Keratinocyte (primary cell): ENCODE data around the gene FAP.

Source experiments
- EZH2 ChIP-seq: IDR thresholded peaks from one replicate; pipeline ENCODE4 v1.6.1; 2012; ENCODE audit warnings: inconsistent platforms, mild to moderate bottlenecking, low read length, moderate library complexity
- TF ChIP-seq, protein P1 (sequence below), 3 experiments: IDR thresholded peaks in 1 of 3; conservative IDR thresholded peaks in 1 of 3; optimal IDR thresholded peaks in 1 of 3; 2 replicates in 2 of 3; 3 replicates in 1 of 3; pipeline versions ENCODE3 to v1.5.1; 2011; ENCODE audit warnings: low read length in 3 of 3, mild to moderate bottlenecking in 3 of 3, moderate library complexity in 2 of 3, control low read depth in 1 of 3, inconsistent platforms in 1 of 3; ENCODE audit not compliant: insufficient read depth in 2 of 3; ENCODE audit errors: extremely low read depth in 1 of 3

DNA sequence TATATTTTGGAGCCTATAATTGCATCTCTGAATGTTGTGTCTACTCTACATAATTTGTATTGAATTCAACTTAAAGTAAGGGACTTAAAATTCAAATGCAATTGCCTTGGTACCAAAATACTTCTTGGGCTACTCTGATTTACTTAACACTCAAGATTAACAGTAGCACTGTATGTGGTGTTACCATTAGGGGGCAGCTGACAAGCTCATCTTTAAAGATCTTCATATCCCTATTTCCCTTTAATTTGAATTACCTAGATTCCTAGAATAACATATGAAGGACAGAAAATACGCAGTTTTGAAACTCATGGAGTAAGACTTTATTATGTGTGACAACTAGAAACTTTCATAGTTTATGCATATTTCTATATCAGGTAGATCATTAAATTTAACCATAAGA, 37.4 kb upstream of the FAP start:
- TF ChIP-seq, protein P1, sequence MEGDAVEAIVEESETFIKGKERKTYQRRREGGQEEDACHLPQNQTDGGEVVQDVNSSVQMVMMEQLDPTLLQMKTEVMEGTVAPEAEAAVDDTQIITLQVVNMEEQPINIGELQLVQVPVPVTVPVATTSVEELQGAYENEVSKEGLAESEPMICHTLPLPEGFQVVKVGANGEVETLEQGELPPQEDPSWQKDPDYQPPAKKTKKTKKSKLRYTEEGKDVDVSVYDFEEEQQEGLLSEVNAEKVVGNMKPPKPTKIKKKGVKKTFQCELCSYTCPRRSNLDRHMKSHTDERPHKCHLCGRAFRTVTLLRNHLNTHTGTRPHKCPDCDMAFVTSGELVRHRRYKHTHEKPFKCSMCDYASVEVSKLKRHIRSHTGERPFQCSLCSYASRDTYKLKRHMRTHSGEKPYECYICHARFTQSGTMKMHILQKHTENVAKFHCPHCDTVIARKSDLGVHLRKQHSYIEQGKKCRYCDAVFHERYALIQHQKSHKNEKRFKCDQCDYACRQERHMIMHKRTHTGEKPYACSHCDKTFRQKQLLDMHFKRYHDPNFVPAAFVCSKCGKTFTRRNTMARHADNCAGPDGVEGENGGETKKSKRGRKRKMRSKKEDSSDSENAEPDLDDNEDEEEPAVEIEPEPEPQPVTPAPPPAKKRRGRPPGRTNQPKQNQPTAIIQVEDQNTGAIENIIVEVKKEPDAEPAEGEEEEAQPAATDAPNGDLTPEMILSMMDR (optimal IDR thresholded peaks at IDR 0.05 in 1 of 3, IDR thresholded peaks at IDR 0.05 in 1 of 3, conservative IDR thresholded peaks at IDR 0.05 in 1 of 3; ENCODE audit: extremely low read depth in 1 of 3, insufficient read depth in 2 of 3, low read length in 3 of 3): no peak
- no peak for TF ChIP-seq EZH2
